ENCODE measurements around the gene PTK6.
"Not testable (repeated sequence)": the region's sequence is repeated elsewhere in the genome, so short reads cannot be mapped to it uniquely, and the experiment has no call there.

The PTK6 gene

DNA sequence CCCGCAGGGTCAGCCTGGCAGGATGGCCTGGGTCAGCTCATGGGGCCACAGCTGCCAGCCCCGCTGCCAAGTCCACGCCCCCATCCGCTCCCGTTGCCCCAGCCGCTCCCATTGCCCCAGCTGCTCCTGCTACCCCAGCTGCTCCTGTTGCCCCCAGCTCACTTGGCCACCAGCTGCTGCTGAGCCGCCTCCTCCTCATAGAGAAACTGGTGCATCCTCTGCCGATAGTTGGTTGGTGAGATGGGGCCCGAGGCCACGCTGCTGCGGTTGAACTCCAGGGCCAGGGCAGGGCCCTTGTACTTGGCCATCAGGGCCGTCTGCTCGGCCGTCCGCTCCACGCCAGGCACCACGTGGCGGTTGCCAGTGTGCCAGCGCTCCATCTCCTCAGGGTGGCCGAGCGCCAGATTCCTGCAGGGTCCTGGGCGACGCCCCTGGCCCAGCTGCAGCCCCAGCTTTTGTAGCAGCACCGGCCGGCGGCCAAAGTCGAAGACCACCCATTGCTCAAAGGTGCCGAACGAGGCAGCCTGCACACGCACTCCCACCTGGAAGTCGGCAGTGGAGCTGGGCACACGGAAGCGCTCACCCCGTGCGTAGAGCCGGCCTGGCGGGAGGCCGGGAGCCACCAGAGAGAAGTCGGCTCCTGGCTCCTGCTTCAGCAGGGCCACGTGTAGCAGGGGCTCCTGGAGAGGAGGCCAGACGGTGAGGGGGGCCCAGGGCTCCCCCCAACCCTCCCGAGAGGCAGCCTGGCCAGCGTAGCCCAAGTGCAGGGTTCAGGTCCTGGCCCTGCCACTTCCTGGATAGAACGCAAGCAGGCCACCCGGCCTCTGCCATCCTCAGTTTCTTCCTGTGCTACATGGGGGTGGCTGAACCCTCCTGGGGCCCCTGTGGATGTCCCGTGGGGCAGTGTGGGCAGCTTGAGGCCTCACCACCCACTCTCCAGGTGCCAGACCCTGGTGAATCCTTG lies 32.1 kb upstream of the PTK6 start:
- DNase-seq (ENCODE audit: low read depth in 2 of 2): no peak

DNA sequence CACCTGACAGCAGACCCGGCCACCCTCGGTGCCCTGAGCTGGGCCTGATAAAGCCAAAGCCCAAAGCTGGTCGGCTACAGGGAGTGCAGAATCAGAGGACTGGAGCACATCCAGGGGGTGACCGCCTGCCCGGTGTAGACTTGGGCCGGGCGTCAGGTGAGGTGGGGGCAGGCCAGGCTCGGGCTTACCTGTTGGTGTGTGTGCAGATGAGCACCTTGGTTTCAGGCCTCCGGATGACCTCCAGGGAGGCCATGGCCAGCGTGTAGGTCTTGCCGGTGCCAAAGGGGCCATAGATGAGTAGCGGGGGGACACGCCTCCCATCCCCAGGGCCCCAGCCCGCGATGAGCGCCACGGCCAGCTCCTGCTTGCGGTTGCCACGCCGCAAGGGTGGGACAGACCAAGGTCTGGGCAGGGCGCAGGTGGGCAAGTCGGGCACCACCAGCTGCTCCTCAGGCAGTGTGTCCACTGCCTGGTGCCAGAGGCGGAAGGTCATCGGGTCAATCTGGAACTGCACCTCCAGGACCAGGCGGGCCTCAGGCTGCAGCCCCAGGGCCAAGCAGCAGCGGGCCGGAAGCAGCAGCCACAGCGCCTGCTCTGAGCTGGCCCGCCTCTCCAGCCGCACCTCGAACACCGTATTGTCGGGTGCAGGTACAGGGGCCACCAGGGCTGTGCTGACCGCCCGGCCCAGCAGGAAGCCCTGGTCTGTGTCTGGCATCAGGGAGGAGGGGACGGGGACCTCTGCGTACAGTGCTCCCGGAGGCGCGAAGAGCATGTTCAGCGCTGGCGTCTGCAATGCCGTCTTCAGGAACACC lies 31.2 kb upstream of the PTK6 start:
- no peak for DNase-seq (ENCODE audit: low read depth in 2 of 2)

GRCh38 chr20:63567386-63568169 lies 30.4 kb upstream of the PTK6 start:
- peak; percentile 10 to 31 for DNase-seq (ENCODE audit: low read depth in 2 of 2)

DNA sequence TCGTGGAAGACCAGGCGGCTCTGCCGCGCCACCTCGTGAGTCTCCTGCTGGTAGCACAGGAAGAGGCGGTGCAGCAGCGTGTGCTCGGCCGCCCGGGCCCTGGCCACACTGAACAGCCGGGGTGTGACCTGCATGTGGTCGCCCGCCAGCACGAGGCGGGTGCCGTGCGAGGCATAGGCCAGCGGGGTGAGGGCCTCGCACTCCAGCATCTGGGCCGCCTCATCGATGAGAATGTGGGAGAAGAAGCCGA lies 29.9 kb upstream of the PTK6 start:
- no peak for DNase-seq (ENCODE audit: low read depth in 2 of 2)

- no peak for DNase-seq (ENCODE audit: low read depth in 2 of 2)
Measured at GRCh38 chr20:63566395-63567135, 29.4 kb upstream of the PTK6 start.

DNA sequence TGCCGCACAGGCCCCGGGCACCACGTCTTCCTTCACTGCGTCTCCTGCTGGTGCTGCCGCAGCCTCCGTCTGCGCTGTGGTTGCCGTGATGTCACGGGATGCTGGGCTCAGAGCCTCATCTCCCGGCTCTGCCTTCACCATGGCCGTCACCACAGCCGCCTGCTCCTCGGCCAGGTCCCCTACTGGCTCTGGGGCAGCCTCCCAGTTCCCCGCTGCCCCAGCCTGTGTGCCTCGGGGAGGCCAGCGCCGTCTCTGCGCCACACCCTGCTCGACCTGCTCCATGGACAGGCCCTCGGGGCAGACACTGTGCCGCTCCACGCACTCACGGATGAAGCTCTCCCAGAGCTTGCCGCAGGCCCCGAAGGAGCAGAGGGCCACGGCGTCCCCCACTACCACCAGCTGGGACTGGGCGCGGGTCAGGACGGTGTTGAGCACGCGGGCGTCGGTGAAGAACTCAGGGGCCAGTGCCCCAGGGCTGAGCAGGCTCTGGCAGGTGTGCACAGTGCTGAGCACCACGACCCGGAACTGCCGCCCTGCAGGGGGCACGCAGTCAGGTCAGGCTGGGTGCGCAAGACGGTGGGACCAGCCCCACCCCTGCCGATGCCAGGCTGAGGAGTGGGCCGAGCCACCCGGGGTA lies 28.6 kb upstream of the PTK6 start:
- DNase-seq (ENCODE audit: low read depth in 2 of 2): no peak

DNA sequence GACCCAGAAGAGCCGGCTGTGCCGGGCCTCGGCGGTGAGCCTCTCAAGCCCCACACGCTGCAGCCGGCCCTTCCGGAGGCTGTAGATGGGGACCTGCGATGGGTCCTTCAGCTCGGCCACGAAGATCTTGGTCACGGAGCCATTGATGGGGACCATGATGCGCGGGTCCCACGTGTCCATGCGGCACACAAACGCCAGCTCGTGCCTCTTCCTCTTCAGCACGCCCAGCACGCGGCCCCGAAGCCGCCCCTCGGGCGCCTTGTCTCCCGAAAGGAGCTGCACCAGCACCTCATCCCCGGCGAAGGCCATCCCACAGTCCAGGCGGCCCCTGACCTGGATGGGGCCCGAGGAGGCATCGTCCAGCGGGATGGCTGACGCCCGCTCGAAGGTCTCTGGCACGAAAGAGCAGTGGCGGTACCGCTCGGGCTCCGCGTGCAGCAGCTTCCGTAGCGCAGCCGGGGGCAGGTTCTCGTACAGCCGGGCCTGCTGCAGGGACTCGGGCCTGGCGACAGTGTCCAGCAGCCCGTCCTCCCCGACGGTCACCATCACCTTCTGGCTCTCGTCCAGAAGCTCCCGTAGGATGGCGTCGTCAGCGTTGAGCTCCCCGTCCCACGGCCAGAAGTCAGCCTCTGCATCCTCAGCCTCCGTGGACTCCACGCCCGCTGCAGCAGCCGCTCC lies 28.0 kb upstream of the PTK6 start:
- no peak for DNase-seq (ENCODE audit: low read depth in 2 of 2)

- DNase-seq (ENCODE audit: low read depth in 2 of 2): no peak
Measured at GRCh38 chr20:63564036-63564810, 27.0 kb upstream of the PTK6 start.

DNA sequence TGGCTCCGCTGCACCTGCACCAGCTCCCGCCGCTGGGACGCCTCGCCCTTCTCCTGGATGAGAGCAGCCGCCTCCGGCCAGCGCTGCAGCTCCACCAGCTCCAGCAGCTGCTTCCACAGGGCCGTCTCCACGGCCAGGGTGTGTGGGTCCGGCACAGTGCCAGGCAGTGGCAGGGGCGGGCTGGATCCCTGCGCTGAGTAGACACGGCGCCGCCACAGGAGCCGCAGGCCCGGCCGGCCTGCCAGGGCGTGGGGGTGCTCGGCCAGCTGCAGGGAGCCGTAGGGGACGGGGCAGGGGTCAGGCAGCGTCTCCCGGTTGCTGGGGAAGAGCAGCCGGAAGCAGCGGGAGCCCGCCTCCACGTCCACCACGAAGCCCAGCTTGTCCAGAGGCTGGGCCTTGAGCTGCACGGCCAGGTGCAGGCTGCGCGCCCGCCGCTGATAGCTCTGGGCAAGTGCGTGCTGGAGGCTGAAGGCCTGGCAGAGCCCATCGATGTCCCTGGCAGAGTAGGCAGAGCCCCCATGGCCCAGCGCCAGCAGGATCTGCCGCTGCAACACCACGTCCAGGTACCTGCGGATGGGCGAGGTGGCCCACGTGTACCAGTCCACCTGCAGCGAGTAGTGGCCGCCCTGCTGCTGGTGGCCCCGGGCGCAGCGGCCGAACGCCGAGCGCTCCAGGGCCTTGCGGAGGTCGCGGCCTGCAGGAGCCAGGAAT lies 26.2 kb upstream of the PTK6 start:
- no peak for DNase-seq (ENCODE audit: low read depth in 2 of 2)

DNA sequence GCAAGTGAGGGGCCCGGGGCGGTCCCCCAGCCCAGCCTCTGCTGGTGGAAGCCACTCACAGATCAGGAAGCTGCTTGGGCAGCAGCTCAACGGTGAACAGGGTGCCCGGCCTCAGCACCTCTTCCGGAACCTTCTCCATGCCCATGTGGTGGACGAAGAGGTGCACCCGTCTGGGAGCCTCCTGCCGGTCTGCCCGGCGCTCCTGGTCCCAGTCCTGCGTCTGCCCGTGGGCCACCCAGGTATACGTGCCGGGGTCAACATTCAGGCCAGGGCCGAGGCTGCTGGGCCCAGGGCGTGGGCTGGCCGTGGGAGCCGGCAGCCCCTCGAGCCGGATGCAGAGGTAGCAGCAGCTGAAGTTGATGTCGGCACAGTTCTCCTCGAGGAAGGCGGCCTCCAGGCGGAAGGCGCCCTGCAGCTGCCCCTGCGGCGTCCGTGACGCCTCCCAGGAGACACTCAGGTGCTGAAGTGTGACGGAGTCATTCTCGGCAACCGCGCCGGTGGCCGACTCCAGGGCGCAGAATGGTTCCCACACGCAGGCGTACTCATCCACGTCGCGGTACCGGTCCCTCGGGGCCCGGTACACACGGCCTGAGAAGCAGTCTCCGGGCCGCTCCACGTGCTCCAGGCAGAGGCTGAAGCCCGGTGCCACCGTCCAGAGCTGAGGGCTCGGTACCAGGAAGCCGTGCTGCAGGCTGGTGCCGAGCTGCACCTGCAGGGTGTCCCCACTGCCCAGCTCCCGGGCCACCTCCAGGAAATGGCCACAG lies 25.5 kb upstream of the PTK6 start:
- DNase-seq (ENCODE audit: low read depth in 2 of 2): no peak

GRCh38 chr20:63561624-63562396 lies 24.6 kb upstream of the PTK6 start:
- no peak for DNase-seq (ENCODE audit: low read depth in 2 of 2)

DNA sequence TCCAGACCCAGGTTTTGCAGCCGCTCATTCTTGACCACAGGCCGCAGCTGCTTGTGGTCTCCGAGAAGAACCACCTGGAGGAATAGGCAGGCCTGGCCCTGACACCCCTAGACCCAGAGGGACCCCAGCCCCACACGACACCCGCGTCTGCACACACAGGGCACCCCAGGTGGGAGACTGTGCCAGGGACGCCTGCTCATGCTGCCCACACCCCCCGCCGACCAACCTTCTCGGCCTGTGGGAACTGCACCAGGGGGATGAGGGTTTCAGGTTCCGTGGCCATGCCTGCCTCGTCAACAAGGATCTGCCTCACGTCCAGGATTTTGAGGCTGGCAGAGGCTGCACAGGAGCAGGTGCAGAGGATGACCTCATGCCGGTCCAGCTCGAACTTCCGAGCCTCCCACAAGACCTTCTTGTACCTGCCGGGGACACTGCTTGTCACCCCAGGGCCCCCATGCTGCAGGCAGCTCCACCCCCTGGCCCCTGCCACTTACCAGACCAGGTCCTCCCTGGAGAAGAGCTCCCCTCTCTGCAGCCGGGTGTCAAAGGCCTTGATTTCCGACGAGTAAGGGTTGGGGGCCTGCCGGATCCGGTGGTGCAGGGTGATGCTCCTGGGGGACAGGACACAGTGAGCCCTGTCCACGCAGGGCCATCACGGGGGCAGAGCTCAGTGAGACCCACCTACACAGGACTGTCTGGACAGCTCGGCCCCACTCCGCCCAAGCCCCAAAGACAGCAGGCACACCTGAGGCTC lies 23.9 kb upstream of the PTK6 start:
- no peak for DNase-seq (ENCODE audit: low read depth in 2 of 2)

- DNase-seq (ENCODE audit: low read depth in 2 of 2): no peak
Measured at GRCh38 chr20:63560333-63560805, 23.2 kb upstream of the PTK6 start.

DNA sequence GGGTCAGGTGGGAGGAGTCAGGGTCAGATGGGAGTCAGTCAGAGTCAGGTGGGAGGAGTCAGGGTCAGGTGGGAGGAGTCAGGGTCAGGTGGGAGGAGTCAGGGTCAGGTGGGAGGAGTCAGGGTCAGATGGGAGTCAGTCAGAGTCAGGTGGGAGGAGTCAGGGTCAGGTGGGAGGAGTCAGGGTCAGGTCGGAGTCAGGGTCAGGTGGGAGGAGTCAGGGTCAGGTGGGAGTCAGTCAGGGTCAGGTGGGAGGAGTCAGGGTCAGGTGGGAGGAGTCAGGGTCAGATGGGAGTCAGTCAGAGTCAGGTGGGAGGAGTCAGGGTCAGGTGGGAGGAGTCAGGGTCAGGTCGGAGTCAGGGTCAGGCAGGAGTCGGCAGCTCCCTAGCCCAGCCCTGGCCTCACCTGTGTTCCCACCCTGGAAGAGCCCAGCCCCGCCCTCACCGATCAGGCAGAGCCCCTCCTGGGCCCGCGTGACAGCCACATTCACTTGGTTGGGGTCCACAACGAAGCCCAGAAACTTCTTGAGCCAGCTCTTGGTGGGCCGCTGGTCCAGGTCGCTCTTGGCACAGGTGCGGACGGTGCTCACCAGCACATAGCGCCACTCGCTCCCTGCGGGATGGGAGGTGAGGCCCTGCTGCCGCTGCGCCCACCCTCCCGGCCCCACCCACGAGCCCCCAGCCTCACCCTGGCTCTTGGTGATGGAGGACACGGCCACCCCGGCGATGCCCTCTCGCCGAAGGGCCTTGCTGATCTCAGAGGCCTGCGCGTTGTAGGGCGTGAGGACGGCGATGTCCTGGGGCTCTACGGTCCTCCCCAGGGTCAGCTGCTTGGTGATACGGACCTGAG lies 22.5 kb upstream of the PTK6 start:
- DNase-seq (ENCODE audit: low read depth in 2 of 2): not testable (repeated sequence)

DNA sequence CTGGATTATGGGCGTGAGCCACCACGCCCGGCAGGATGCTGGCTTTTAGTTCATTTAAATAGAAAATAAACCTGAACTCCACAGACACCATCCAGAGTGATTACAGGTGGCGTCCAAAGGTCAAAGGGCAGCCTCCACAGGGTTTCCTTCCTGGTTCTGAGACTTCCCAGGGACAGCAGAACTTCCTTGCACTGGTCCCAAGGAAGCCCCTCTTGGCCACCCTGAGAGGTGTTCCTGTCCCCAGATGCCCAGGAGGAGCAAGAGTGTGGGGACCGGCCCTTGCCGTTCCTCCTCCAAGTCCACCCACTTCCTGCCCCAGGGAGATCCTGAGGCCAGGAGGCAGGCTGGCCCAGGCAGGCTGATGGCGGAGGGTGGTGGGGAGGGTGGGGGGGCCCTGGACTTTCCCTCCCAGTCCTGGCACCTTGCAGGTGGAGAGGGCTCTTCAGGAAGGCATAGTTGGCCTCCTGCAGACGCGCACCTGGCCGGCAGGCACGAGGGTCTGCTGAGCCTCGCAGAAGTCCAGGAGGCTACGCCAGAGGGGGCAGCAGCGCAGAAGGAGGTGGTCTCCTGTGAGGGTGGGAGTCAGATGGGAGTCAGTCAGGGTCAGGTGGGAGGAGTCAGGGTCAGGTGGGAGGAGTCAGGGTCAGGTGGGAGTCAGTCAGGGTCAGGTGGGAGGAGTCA lies 21.8 kb upstream of the PTK6 start:
- DNase-seq (ENCODE audit: low read depth in 2 of 2): no peak
